IPS-15b (cell line): ENCODE data around the gene IL12RB1.
"Not testable (repeated sequence)": the region's sequence is repeated elsewhere in the genome, so short reads cannot be mapped to it uniquely, and the experiment has no call there.

Experiments
- H3K27me3 ChIP-seq: one replicate; pipeline ENCODE4 v1.6.1; 2013; ENCODE audit warnings: low read length; ENCODE audit not compliant: control insufficient read depth, insufficient read depth
- H3K36me3 ChIP-seq: one replicate; pipeline ENCODE4 v1.6.1; 2013; ENCODE audit warnings: low read length; ENCODE audit not compliant: control insufficient read depth, insufficient read depth
- H3K4me1 ChIP-seq: one replicate; pipeline ENCODE4 v1.6.1; 2013; ENCODE audit warnings: mild to moderate bottlenecking, low read length; ENCODE audit not compliant: control insufficient read depth, insufficient read depth
- H3K4me3 ChIP-seq: one replicate; pipeline ENCODE4 v1.5.1; 2013; ENCODE audit warnings: low read depth, low read length
- H3K9ac ChIP-seq: one replicate; pipeline ENCODE4 v1.6.1; 2013; ENCODE audit warnings: low read depth, mild to moderate bottlenecking, low read length
- H3K9me3 ChIP-seq: one replicate; pipeline ENCODE4 v1.6.1; 2013; ENCODE audit warnings: mild to moderate bottlenecking, low read length; ENCODE audit not compliant: control insufficient read depth, insufficient read depth

IL12RB1 gene

GRCh38 chr19:18032102-18032501 is 54.6 kb downstream of the IL12RB1 start:
- not testable (repeated sequence) for H3K9ac ChIP-seq, H3K9me3 ChIP-seq, H3K27me3 ChIP-seq, H3K36me3 ChIP-seq, H3K4me1 ChIP-seq, H3K4me3 ChIP-seq

GRCh38 chr19:18031401-18031800 is 55.3 kb downstream of the IL12RB1 start:
- not testable (repeated sequence) for H3K27me3 ChIP-seq, H3K9me3 ChIP-seq, H3K9ac ChIP-seq, H3K4me3 ChIP-seq, H3K36me3 ChIP-seq, H3K4me1 ChIP-seq

DNA sequence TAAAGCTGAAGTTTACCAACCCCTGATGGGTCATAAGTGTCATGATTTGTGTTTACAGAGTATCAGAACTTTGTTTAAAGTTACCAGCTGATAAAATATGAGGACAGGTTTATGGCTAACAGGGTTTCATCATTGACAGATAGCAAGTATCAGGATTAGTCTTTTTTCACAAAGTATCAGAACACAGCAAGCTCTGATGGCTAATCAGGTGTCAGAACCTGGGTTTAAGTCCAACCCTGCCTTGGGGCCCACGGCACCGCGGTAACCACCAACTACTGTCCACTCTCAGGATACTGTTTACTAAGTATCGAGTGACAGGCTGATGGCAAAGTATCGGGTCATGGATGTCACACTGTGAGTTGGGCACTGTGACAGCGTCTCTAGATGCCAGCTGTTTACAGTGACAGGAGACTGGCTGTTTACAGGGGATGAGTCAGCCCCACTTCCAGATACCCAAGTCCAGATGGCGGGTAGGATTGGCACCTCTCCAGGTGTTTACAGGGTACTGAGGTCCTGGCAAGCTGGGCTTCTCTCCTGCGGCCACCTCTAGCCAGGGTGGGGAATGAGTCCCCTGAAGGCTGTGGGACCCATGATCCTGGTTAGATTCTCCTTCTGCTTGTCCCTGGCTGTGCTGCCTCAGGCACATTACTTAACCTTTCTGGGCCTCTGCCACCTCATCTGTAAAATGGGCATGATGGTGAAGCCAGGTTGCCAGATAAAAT is 57.0 kb downstream of the IL12RB1 start:
- H3K4me1 ChIP-seq: no peaks in the 10 kb centered on the region
- no peak overlapping the region for H3K9ac ChIP-seq
- no peaks in the 10 kb centered on the region for H3K36me3 ChIP-seq

DNA sequence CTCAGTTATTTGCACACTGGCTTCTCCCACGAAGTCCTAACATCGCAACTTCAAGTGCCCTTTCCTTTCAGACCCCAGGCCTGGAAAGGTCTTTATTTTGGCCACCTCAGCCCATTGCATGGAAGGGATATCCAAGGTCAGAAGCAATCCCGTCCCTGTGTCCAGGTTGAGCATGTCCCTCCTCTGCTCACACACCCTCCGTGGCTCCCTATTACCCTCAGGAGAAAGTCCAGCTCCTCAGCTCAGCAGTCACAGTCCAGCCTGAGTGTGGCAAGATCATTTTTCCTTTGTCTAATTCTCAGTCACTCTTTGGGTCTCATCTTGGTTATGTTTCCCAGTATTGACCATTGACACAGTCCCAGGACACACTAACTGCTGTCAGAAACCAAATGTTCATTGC is 59.6 kb downstream of the IL12RB1 start:
- Histone ChIP-seq H3K9me3 (no peaks in the 10 kb centered on the region), H3K27me3 (no peaks in the 10 kb centered on the region), H3K4me3 (no peak overlapping the region), H3K9ac (no peak overlapping the region), H3K36me3 (no peaks in the 10 kb centered on the region), H3K4me1 (no peaks in the 10 kb centered on the region)

More for the DNA sequence above, 57.0 kb downstream of the IL12RB1 start:
- no peaks in the 10 kb centered on the region for H3K9me3 ChIP-seq
- no peak overlapping the region for H3K4me3 ChIP-seq
- H3K27me3 ChIP-seq: no peaks in the 10 kb centered on the region

- Histone ChIP-seq H3K36me3 (no peaks in the 10 kb centered on the region), H3K27me3 (no peaks in the 10 kb centered on the region), H3K4me1 (no peaks in the 10 kb centered on the region), H3K4me3 (no peak overlapping the region), H3K9ac (no peak overlapping the region), H3K9me3 (no peaks in the 10 kb centered on the region)
Measured at GRCh38 chr19:18023622-18024251, 63.0 kb downstream of the IL12RB1 start.

- H3K4me3 ChIP-seq: no peak overlapping the region
- no peaks in the 10 kb centered on the region for H3K27me3 ChIP-seq
- no peaks in the 10 kb centered on the region for H3K4me1 ChIP-seq
- no peaks in the 10 kb centered on the region for H3K36me3 ChIP-seq
- no peak overlapping the region for H3K9ac ChIP-seq
- no peaks in the 10 kb centered on the region for H3K9me3 ChIP-seq
Measured at GRCh38 chr19:18021121-18021755, 65.5 kb downstream of the IL12RB1 start.

DNA sequence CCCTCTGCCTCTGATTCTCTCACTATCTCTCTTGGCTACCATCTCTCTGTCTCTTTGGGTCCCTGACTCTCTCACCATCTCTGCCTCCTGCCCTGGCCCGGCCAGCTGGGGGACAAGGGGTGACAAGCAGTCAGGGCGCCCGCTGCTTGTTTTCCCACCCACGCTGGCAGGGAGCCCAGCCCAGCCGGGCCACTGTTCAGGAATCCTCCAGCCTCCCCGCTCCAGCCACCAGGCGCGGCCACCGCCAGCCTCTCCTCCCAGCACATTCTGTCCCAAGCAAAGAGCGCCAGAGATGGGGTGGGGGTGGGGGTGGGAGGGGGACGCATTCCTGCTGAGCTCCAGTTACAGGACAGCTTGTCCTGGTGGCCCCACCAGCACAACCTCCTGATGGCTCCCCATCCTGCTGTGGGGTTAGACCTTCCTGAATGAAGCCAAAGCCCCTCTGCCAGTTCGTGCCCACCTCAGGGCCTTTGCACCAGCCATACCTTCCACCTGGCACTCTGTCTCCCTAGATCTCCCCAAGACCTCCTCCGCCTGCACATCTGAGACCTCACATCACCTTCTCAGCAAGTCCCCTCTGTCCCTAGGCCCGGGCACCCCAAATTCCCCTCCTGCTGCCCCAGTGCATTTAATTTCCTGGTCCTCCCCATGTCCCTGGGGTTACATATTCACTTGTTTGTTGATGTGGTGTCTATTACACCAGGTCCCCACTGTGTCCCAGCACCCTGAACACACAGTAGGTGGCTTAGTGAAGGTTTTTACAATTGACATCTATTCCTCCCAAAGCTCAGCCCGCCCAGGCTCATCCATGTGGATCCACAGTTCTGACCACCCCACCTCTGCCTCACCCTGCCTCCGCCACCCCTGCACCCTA is 66.3 kb downstream of the IL12RB1 start:
- Histone ChIP-seq H3K9me3 (no peaks in the 10 kb centered on the region), H3K9ac (no peak overlapping the region), H3K36me3 (no peaks in the 10 kb centered on the region), H3K27me3 (no peaks in the 10 kb centered on the region), H3K4me1 (no peaks in the 10 kb centered on the region), H3K4me3 (no peak overlapping the region)

DNA sequence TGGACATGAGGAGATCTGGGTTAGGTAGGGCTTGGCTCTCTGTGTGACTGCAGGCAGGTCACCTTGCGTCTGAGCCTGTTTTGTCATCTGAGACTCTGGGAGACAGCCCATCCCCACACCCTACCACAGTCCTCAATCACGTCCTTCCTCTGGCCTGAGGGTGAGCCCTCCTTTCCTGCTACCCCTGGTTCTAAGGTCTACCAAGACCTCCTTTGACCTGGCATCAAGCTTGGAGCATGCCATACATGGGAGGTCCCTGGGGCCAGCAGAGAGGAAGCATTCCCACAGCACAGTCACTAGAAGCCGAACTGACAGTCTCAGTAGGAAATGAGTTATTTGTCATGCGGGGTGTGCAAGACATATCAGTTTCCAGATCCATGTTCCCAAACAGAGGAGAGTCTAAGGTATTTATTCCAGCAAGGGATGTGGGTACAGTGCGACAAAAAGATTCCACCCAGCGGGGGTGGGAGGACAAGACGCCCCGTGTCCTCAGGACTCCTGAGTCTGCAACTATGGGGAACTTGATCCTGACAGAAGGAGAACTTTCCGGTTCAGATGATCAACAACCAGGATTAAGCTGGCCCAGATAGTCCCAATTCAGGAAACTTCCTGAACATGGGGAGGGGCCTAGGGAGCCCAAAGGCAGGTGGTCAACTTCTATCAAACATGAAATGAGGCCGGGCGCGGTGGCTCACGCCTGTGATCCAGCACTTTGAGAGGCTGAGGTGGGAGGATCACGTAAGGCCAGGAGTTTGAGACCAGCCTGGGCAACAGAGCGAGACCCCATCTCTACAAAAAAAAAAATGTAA is 69.3 kb downstream of the IL12RB1 start:
- H3K4me3 ChIP-seq: no peak overlapping the region
- H3K4me1 ChIP-seq: no peaks in the 10 kb centered on the region
- H3K9me3 ChIP-seq: no peaks in the 10 kb centered on the region
- H3K36me3 ChIP-seq: peaks cover 4% of the 10 kb centered on the region
- H3K9ac ChIP-seq: no peak overlapping the region
- H3K27me3 ChIP-seq: no peaks in the 10 kb centered on the region

GRCh38 chr19:18016209-18016910 is 70.4 kb downstream of the IL12RB1 start:
- Histone ChIP-seq H3K4me1 (no peaks in the 10 kb centered on the region), H3K9ac (no peak overlapping the region), H3K36me3 (peaks cover 4% of the 10 kb centered on the region), H3K9me3 (no peaks in the 10 kb centered on the region), H3K27me3 (no peaks in the 10 kb centered on the region), H3K4me3 (no peak overlapping the region)

DNA sequence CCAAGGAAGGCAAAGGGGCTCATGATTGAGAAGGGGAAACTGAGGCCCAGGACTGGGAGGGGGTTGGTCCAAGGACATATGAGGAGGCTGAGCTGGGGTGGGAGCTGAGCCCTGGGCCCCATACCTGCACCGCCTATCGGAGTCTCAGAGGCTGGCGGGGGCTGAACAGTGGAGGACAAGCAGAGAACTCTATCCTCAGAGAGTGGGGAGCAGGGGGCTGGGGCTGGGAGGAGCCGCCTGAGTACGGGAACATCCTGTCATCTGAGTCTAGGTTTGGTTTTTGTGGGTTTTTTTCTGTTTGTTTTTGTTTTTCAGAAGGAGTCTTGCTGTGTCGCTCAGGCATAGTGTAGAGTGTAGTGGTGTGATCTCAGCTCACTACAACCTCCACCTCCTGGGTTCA is 72.5 kb downstream of the IL12RB1 start:
- H3K9me3 ChIP-seq: no peaks in the 10 kb centered on the region
- H3K9ac ChIP-seq: no peak overlapping the region
- no peak overlapping the region for H3K4me3 ChIP-seq
- no peaks in the 10 kb centered on the region for H3K27me3 ChIP-seq
- H3K4me1 ChIP-seq: no peaks in the 10 kb centered on the region
- H3K36me3 ChIP-seq: peaks cover 17% of the 10 kb centered on the region
